Activated naive CD8-positive, alpha-beta T cell treated with anti-CD3 and anti-CD28 coated beads, Interleukin-2, amount 50 U/mL, for 16 hours (primary cell): ENCODE results near the gene PKD2.

Experiments used
- DNase-seq: peaks from one replicate; pipeline ENCODE4 v3.0.0-alpha.2; 2020; ENCODE audit warnings: low read depth, low spot score

PKD2 gene

DNA sequence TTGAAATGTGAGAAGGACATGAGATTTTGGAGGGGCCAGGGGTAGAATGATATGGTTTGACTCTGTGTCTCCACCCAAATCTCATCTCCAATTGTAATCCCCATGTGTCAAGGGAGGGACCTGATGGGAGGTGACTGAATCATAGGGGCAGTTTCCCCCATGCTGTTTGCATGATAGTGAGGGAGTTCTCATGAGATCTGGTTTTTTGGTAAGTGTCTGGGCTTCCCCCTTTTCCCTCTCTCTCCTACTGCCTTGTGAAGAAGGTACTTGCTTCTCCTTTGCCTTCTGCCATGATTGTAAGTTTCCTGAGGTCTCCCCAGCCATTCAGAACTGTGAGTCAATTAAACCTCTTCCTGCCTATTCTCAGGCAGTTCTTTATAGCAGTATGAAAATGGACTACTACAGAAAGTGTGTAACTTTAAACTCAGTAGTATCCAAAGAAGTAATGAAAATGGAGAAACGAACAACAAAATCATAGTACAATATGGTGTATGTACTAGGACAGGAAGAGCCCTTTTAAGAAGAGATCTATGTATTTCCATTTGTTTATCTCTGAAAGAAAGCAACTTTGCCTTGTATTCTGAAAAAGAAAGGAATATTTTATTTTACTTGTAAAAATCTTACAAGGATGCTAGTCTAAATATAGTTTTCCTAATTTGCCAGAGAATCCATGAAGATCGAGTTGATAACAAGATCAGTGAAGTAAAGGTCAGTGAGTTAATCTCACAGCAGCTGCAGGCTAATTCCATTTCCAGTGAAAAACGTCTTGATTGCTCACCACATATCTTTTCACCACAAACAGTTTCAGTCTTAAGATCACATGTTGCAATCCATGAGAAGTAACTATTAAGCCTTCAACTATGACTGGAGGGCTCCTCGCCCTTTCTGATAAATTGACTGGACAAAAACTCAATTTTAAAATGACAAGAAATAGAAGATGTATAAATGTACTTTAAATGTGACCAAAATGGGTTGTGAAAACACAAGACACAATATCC lies 20.5 kb downstream of the PKD2 start:
- no peak for DNase-seq

- no peak for DNase-seq
These were observed 21.5 kb downstream of the PKD2 start for GRCh38 chr4:88028946-88029345.

DNA sequence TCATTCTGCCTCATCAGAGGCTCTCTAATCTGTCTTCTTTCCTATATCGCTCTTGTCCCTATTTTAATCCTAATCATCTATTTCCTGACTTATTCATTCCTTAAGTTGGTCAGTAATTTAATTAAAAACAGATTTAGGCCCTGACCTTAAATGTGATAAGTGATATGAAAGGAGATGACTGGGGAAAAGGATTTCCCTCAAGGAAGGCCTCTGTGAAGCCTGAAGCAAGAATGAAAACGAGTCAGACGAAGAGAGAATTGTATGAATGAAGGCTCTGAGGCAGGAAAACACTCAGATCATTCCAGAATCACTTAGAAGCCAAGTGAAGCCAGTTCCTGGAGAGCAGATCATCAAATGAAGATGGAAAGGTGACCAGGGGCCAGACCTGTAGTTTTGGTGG lies 22.1 kb downstream of the PKD2 start:
- DNase-seq = no peak

- DNase-seq = no peak
These were observed 23.3 kb downstream of the PKD2 start for GRCh38 chr4:88030565-88031310.

GRCh38 chr4:88033309-88033708 lies 25.9 kb downstream of the PKD2 start:
- DNase-seq = no peak

DNA sequence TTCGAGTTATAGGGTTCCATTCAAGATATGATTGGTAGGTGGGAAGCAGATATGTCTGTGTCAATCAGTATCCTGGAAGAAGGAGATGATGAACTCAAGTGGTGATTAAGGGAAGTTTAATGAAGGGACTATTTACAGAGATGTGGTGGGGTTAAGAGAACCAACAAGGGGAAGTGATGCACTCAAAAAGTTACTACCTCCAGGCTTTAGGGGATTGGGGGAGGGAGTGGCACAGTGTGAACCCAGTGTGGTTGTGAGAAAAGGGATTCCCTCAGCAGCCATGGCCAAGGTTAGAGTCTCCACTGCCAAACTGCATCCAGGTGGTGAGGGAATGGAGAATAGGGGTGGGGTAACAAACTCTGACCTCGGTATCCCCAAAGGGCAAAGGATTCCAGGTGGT lies 27.9 kb downstream of the PKD2 start:
- no peak for DNase-seq

- no peak for DNase-seq
These were observed 30.0 kb downstream of the PKD2 start for GRCh38 chr4:88037447-88037846.

DNA sequence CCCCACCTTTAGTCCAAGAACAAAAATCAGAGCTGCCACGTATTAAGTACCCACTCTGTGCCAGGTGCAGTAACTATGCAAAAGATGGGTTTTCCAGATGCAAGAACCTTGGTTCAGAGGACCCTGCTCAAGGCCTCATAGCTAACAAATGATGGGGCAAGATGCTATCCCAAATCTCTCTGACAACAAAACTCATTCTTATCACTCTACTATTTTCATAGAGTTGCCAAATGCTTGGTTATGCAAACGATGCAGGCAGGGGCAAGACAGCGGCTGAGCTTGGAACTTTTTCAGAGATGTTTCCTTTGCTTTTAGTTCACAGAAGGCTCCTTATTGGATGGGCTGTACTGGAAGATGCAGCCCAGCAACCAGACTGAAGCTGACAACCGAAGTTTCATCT lies 30.5 kb downstream of the PKD2 start:
- DNase-seq = no peak

DNA sequence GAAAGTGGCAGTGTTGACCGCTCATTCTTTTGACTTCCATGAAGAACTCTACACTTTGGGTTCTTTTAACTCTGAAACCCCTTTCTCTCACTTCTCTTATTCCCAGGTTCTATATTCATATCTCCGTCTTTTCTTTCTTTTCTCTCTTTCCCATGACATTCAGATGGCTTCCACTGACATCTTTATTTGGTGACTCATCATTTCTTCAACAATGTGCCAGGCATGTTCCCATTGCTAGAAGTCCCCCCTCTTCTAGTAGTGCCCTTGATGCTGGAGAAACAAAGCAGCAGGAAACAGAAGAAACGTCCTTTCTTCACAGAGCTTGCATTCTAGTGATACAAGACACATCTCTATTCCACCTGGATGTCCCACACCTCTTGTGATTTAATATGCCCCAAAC lies 33.3 kb downstream of the PKD2 start:
- no peak for DNase-seq

- no peak for DNase-seq
These were observed 34.2 kb downstream of the PKD2 start for GRCh38 chr4:88041626-88042025.

DNA sequence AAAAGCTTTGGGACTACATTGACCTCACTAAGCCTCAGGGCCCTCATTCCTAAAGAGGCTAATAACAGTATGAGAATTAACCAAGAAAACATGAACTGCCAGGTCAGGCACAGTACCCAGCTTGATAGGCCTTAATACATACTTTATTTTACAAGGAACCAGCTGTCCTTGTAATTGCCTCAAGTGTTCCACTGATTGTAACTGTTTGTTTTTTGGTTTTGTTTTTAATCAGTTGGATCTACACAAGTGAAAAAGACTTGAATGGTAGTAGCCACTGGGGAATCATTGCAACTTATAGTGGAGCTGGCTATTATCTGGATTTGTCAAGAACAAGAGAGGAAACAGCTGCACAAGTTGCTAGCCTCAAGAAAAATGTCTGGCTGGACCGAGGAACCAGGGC lies 35.6 kb downstream of the PKD2 start:
- DNase-seq = no peak

- no peak for DNase-seq
These were observed 36.3 kb downstream of the PKD2 start for GRCh38 chr4:88043586-88044340.

- no peak for DNase-seq
These were observed 37.6 kb downstream of the PKD2 start for GRCh38 chr4:88045021-88045420.

DNA sequence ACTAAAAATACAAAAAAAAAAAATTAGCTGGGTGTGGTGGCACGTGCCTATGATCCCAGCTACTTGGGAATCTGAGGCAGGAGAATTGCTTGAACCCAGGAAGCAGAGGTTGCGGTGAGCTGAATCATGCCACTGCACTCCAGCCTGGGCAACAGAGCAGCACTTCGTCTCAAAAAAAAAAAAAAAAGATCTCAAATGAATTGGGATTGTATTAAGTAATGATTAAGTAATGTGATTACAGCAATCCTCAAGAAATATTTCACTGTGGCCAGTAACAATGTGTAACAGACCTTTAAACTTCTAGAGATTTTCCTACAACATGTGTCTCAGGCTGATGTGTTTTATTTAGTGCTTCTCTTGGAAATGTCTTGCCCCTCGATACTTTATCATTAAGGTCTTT lies 46.8 kb downstream of the PKD2 start:
- no peak for DNase-seq

DNA sequence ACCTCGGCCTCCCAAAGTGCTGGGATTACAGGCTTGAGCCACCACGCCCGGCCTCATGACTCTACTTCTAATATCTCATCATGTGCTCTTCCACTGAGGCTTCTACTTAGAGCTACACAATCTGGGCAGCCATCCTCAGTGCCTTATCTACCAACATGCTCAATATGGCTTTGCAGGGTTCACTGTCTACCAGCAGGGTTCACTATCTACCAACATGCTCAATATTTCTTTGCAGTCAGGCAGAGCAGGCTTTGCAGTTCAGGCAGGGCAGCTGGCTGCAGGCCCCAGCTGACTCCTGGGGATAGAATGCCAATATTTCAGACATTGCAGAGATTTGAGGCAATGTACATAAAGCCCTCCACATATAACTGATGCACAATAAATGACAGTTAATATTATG lies 47.5 kb downstream of the PKD2 start:
- no peak for DNase-seq

DNA sequence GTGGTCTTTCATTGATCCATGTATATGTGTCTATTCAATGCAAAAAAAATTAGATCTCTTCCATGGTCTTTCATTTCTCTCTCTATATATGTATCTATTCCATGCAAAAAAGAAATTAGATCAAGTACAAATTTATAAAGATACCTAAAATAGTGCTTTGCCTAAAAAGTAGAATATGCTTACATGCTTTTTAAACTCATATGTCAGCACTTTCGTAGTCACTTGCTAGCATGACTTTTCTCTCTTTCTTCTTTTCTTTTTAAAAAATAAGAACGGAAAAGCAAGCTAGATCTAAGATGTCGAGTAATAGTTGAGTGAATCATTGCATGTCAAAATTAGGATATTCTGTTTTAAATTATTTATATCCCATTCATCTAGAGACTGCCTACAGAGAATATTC lies 50.9 kb downstream of the PKD2 start:
- no peak for DNase-seq

- DNase-seq = no peak
These were observed 52.3 kb downstream of the PKD2 start for GRCh38 chr4:88059766-88060165.

DNA sequence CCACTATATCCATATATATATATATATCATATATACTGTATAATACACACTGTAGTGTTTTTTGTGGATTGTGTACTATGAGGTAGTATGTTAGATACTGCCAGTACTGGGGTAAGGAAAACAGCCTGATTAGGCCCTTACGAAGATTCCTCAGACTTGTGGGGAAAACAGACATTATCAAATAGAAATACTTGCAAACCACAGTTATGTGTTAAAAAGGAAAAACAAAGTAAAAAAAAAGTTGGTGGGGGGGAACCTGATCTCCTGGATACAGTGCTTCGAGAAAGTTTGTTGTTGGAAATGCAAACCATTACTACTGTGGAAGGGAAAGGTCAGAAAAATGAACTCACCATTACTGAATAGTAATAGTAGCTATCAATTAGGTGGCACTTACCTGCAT lies 53.0 kb downstream of the PKD2 start:
- DNase-seq = no peak

- DNase-seq = no peak
These were observed 54.9 kb downstream of the PKD2 start for GRCh38 chr4:88062311-88062710.

- DNase-seq = no peak
These were observed 55.4 kb downstream of the PKD2 start for GRCh38 chr4:88062843-88063242.

- no peak for DNase-seq
These were observed 56.3 kb downstream of the PKD2 start for GRCh38 chr4:88063634-88064296.

GRCh38 chr4:88064410-88064809 lies 57.0 kb downstream of the PKD2 start:
- no peak for DNase-seq
